Fibroblast of lung (primary cell): Measurements from ENCODE around the gene METAP2. TPM values are rescaled to one million over a fixed set of nuclear protein-coding genes. Genes with fewer than 3 reads are reported as not detected.

Experiments used
- DNase-seq, 2 donors: peaks; one replicate each; pipeline versions ENCODE4 v3.0.0 to v3.0.0-alpha.2; 2010; ENCODE audit warnings: low read depth in 2 of 2
- H2AFZ ChIP-seq: 2 replicates; pipeline ENCODE4 v1.5.1; 2012; ENCODE audit warnings: low read length, control low read depth, inconsistent platforms
- H3K27ac ChIP-seq: 2 replicates; pipeline ENCODE4 v1.5.1; 2011; ENCODE audit warnings: low read length, control low read depth; ENCODE audit not compliant: insufficient read depth
- H3K27me3 ChIP-seq: 2 replicates; pipeline ENCODE4 v1.5.1; 2011; ENCODE audit warnings: mild to moderate bottlenecking, low read length; ENCODE audit not compliant: control insufficient read depth, insufficient read depth
- H3K36me3 ChIP-seq: 2 replicates; pipeline ENCODE4 v1.5.1; 2011; ENCODE audit warnings: low read length; ENCODE audit not compliant: control insufficient read depth, insufficient read depth
- H3K4me1 ChIP-seq: 2 replicates; pipeline ENCODE4 v1.5.1; 2011; ENCODE audit warnings: low read length; ENCODE audit not compliant: control insufficient read depth, insufficient read depth; ENCODE audit errors: extremely low read depth
- H3K4me2 ChIP-seq: 2 replicates; pipeline ENCODE4 v1.5.1; 2011; ENCODE audit warnings: low read length, control low read depth; ENCODE audit not compliant: insufficient read depth; ENCODE audit errors: extremely low read depth
- H3K4me3 ChIP-seq, 4 experiments: fragments of 200-600 bp in 1 of 4; sonication (generic) in 1 of 4; replicated peaks in 1 of 4; 2 replicates each; pipeline ENCODE4 v1.5.1; 2011 to 2016; ENCODE audit warnings: low read length in 4 of 4, low read depth in 3 of 4, mild to moderate bottlenecking in 3 of 4, control low read depth in 2 of 4, inconsistent platforms in 1 of 4, mixed read lengths in 1 of 4; ENCODE audit not compliant: insufficient read depth in 1 of 4; ENCODE audit errors: control extremely low read depth in 1 of 4
- H3K79me2 ChIP-seq: 2 replicates; pipeline ENCODE4 v1.5.1; 2012; ENCODE audit warnings: mild to moderate bottlenecking, low read length, inconsistent platforms; ENCODE audit not compliant: control insufficient read depth, insufficient read depth
- H3K9ac ChIP-seq: 2 replicates; pipeline ENCODE4 v1.5.1; 2011; ENCODE audit warnings: mild to moderate bottlenecking, low read length, control low read depth; ENCODE audit not compliant: insufficient read depth
- H3K9me3 ChIP-seq: 2 replicates; pipeline ENCODE4 v1.5.1; 2012; ENCODE audit warnings: low read depth, low read length; ENCODE audit not compliant: control insufficient read depth, insufficient read depth
- H4K20me1 ChIP-seq: 2 replicates; pipeline ENCODE4 v1.5.1; 2011; ENCODE audit warnings: low read length; ENCODE audit not compliant: control insufficient read depth, insufficient read depth; ENCODE audit errors: extremely low read depth
- CTCF ChIP-seq, 2 donors: IDR thresholded peaks in 1 of 2; conservative IDR thresholded peaks in 1 of 2; 1 replicate in 1 of 2; 2 replicates in 1 of 2; pipeline ENCODE4 v1.5.1; 2011 to 2012; ENCODE audit warnings: low read length in 2 of 2, control low read depth in 1 of 2, inconsistent platforms in 1 of 2, low read depth in 1 of 2, mild to moderate bottlenecking in 1 of 2
- EZH2 ChIP-seq: IDR thresholded peaks from 2 replicates; pipeline ENCODE4 v1.5.1; 2012; ENCODE audit warnings: low read length, control low read depth, mild to moderate bottlenecking; ENCODE audit errors: missing control alignments
- polyA plus RNA-seq, 2 donors: library from polyadenylated mRNA; depleted of rRNA in 1 of 2; stranded (reverse) in 1 of 2; unstranded in 1 of 2; fragments of >200 nt; gene quantifications; 2 replicates each; pipeline ENCODE4 v1.2.1, GENCODE V29; 2011 to 2012; ENCODE audit warnings: missing spikeins in 1 of 2
- total RNA-seq: library from RNA; depleted of rRNA; stranded (reverse); fragments of >200 nt; gene quantifications from 2 replicates; pipeline ENCODE4 v1.2.1, GENCODE V29; 2014

METAP2 gene
- total and polyA plus RNA-seq, 2 donors (not counting 1 experiment from before 2014, with no cell fraction given): 78.9 to 113 TPM

DNA sequence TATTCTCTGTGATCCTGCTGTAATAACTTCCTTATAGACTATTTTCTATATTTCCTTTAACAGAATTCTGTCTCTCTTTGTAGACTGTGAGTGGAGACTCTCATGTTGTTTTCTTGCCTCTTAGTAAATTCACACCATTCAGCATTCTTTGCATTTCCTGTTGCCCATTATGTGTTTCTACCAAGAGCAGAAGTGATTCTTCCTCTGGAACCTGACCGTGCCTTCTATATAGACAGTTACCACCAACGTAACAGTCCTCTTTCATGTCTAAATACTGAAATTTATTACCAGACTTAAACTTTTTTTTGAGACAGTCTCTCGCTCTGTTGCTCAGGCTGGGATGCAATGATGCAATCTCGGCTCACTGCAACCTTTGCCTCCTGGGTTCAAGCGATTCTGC lies 31.1 kb downstream of the METAP2 start:
- H3K27ac ChIP-seq: no peak overlapping the region
- no peak overlapping the region for H2AFZ ChIP-seq
- no peaks in the 10 kb centered on the region for H3K79me2 ChIP-seq
- no peaks in the 10 kb centered on the region for H3K4me1 ChIP-seq
- no peaks in the 10 kb centered on the region for H4K20me1 ChIP-seq
- TF ChIP-seq EZH2 (no peak), CTCF (conservative IDR thresholded peaks at IDR 0.05 in 1 of 2, IDR thresholded peaks at IDR 0.05 in 1 of 2; ENCODE audit: low read depth in 1 of 2, low read length in 2 of 2) (no peak)
- DNase-seq: no peak
- H3K36me3 ChIP-seq: peaks cover 3% of the 10 kb centered on the region
- H3K27me3 ChIP-seq: no peaks in the 10 kb centered on the region
- H3K4me2 ChIP-seq: no peak overlapping the region
- no peak overlapping the region for H3K9ac ChIP-seq
- no peaks in the 10 kb centered on the region for H3K9me3 ChIP-seq
- no peak overlapping the region for H3K4me3 ChIP-seq

- Histone ChIP-seq H3K79me2 (no peaks in the 10 kb centered on the region), H3K9me3 (no peaks in the 10 kb centered on the region), H3K4me1 (no peaks in the 10 kb centered on the region), H4K20me1 (no peaks in the 10 kb centered on the region), H3K27me3 (no peaks in the 10 kb centered on the region), H3K36me3 (peaks cover 3% of the 10 kb centered on the region), H3K4me2 (no peak overlapping the region), H3K9ac (no peak overlapping the region), H2AFZ (no peak overlapping the region), H3K4me3 (no peak overlapping the region), H3K27ac (no peak overlapping the region)
- DNase-seq: peak in 1 of 2 donors; percentile 54
- TF ChIP-seq CTCF (conservative IDR thresholded peaks at IDR 0.05 in 1 of 2, IDR thresholded peaks at IDR 0.05 in 1 of 2; ENCODE audit: low read depth in 1 of 2, low read length in 2 of 2) (no peak), EZH2 (no peak)
Measured at GRCh38 chr12:95506707-95507523, 33.0 kb downstream of the METAP2 start.

DNA sequence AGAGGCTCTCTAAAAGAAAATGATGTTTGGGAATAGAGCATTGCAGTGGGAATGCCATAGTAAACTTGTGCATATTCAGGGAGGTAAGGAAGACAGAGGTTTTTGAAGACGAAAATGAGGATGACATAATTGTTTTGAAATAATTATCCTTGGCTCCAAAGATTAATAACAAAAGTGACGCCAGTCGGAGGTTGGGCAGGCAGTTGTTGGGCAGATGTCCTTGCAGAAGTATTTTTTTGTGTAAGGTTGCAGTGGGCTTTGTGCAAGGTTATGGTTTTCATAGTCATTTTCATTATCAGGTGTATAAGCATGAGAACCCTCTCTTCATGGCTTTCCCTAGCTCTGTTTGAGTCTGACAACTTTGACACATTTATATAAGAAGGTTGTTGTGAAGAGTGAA lies 35.3 kb downstream of the METAP2 start:
- no peak overlapping the region for H3K9ac ChIP-seq
- H3K4me2 ChIP-seq: no peak overlapping the region
- H3K4me1 ChIP-seq: no peaks in the 10 kb centered on the region
- no peak overlapping the region for H2AFZ ChIP-seq
- no peak overlapping the region for H3K27ac ChIP-seq
- TF ChIP-seq EZH2: no peak
- TF ChIP-seq CTCF (conservative IDR thresholded peaks at IDR 0.05 in 1 of 2, IDR thresholded peaks at IDR 0.05 in 1 of 2; ENCODE audit: low read depth in 1 of 2, low read length in 2 of 2): no peak
- H4K20me1 ChIP-seq: no peaks in the 10 kb centered on the region
- no peaks in the 10 kb centered on the region for H3K9me3 ChIP-seq
- no peak for DNase-seq
- no peak overlapping the region for H3K4me3 ChIP-seq
- H3K79me2 ChIP-seq: no peaks in the 10 kb centered on the region
- peaks cover 5% of the 10 kb centered on the region for H3K36me3 ChIP-seq
- H3K27me3 ChIP-seq: no peaks in the 10 kb centered on the region
